ENCODE measurements around the gene LTO1. TPM values are rescaled to one million over a fixed set of nuclear protein-coding genes. Genes with fewer than 3 reads are reported as not detected.

LTO1 gene
- total RNA-seq, 1 donor from 2014 or later: 28.5 TPM

DNA sequence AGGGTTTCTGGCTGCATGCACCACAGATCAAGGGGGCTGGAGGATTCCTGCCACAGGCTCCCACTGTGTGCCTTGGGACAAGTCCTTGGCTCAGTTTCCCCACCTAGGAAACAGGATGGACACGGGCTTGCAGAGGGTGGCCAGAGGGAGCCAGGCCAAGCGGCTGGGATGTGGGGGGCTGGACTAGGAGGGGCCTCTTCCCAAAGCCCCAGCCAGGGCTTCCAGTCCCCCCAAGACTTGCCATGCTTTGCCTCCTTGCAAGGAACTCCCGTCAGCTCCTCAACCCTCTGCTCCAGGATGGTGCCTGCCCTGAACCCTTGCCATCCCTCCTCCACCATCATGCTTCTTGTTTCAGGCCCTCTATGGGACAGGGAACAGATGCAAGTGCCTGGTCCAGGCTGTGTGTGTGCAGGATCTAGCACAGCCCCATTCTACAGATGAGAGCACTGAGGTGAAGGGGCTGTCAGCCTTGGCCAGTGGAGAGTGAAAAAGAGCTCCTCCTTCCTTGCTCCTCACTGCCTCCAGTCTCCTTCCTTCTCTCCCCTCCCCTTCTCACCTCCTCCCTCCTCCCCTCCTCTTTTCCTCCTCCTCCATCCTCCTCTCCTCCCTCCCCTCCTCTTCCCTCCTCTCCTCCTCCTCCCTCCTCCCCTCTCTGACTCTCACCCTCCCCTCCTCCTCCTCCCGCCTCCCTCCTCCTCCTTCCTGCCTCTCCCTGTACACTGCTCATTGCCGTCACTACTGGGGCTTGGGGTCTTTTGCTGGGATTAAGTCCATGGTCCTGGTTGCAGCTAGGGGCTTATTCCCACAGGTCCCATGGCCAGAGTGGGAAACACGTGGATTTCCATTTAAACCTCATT is 42.0 kb upstream of the LTO1 start:
- TF ChIP-seq, protein P1, sequence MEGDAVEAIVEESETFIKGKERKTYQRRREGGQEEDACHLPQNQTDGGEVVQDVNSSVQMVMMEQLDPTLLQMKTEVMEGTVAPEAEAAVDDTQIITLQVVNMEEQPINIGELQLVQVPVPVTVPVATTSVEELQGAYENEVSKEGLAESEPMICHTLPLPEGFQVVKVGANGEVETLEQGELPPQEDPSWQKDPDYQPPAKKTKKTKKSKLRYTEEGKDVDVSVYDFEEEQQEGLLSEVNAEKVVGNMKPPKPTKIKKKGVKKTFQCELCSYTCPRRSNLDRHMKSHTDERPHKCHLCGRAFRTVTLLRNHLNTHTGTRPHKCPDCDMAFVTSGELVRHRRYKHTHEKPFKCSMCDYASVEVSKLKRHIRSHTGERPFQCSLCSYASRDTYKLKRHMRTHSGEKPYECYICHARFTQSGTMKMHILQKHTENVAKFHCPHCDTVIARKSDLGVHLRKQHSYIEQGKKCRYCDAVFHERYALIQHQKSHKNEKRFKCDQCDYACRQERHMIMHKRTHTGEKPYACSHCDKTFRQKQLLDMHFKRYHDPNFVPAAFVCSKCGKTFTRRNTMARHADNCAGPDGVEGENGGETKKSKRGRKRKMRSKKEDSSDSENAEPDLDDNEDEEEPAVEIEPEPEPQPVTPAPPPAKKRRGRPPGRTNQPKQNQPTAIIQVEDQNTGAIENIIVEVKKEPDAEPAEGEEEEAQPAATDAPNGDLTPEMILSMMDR (IDR thresholded peaks at IDR 0.05; ENCODE audit: unreplicated experiment): no peak
- H3K4me1 Mint-ChIP-seq (ENCODE audit: low read depth): no peaks in the 10 kb centered on the region
- no peak overlapping the region for H3K4me3 Mint-ChIP-seq (ENCODE audit: low read depth)
- H3K36me3 Mint-ChIP-seq (ENCODE audit: insufficient read depth): no peaks in the 10 kb centered on the region
- no peak overlapping the region for H3K27ac Mint-ChIP-seq
- DNase-seq (ENCODE audit: low spot score, unreplicated experiment): no peak
- peaks cover 37% of the 10 kb centered on the region for H3K27me3 Mint-ChIP-seq
- H3K9me3 Mint-ChIP-seq (ENCODE audit: low read depth): no peaks in the 10 kb centered on the region

DNA sequence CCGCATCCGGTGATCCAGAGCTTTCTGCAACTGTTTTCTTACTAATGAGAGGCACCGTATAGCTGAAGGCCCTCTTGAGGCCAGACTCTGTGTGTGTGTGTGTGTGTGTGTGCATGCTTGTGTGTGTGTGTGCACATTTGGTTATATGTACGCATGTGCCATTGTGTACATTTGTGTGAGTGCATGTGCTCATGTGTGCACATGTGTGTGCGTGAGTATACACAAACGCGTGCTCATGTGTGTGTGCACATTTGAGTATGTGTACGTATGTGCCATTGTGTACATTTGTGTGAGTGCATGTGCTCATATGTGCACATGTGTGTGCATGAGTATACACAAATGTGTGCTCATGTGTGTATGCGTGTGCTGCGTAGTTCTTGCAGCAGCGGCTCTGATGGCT is 40.9 kb upstream of the LTO1 start:
- TF ChIP-seq, protein P1 (IDR thresholded peaks at IDR 0.05; ENCODE audit: unreplicated experiment): no peak
- DNase-seq (ENCODE audit: low spot score, unreplicated experiment): no peak
- no peaks in the 10 kb centered on the region for H3K36me3 Mint-ChIP-seq (ENCODE audit: insufficient read depth)
- H3K27ac Mint-ChIP-seq: no peak overlapping the region
- no peaks in the 10 kb centered on the region for H3K9me3 Mint-ChIP-seq (ENCODE audit: low read depth)
- H3K4me1 Mint-ChIP-seq (ENCODE audit: low read depth): no peaks in the 10 kb centered on the region
- H3K4me3 Mint-ChIP-seq (ENCODE audit: low read depth): no peak overlapping the region
- H3K27me3 Mint-ChIP-seq: peaks cover 35% of the 10 kb centered on the region

DNA sequence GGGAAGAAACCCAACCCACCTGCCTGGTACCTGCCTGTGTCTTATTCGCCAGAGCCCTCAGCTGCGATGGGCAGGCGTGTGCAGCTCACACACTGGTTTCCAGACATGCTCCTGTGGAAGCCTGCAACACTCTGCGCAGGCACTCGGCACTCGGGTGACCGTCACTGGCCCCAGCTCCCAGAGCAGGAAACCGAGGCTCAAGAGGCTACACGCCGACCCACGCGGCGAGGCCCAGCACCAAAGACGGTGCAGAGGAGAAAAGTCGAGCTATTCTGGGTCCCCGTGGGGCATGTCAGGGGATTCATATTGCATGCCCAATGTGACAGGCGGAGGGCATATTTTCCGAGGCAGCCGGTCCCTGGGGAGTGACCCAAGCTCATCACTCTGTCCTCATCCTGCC is 40.3 kb upstream of the LTO1 start:
- H3K4me1 Mint-ChIP-seq (ENCODE audit: low read depth): no peaks in the 10 kb centered on the region
- H3K9me3 Mint-ChIP-seq (ENCODE audit: low read depth): no peaks in the 10 kb centered on the region
- no peaks in the 10 kb centered on the region for H3K36me3 Mint-ChIP-seq (ENCODE audit: insufficient read depth)
- no peak for DNase-seq (ENCODE audit: low spot score, unreplicated experiment)
- no peak overlapping the region for H3K4me3 Mint-ChIP-seq (ENCODE audit: low read depth)
- TF ChIP-seq, protein P1 (IDR thresholded peaks at IDR 0.05; ENCODE audit: unreplicated experiment): no peak
- H3K27me3 Mint-ChIP-seq: peaks cover 32% of the 10 kb centered on the region
- no peak overlapping the region for H3K27ac Mint-ChIP-seq

DNA sequence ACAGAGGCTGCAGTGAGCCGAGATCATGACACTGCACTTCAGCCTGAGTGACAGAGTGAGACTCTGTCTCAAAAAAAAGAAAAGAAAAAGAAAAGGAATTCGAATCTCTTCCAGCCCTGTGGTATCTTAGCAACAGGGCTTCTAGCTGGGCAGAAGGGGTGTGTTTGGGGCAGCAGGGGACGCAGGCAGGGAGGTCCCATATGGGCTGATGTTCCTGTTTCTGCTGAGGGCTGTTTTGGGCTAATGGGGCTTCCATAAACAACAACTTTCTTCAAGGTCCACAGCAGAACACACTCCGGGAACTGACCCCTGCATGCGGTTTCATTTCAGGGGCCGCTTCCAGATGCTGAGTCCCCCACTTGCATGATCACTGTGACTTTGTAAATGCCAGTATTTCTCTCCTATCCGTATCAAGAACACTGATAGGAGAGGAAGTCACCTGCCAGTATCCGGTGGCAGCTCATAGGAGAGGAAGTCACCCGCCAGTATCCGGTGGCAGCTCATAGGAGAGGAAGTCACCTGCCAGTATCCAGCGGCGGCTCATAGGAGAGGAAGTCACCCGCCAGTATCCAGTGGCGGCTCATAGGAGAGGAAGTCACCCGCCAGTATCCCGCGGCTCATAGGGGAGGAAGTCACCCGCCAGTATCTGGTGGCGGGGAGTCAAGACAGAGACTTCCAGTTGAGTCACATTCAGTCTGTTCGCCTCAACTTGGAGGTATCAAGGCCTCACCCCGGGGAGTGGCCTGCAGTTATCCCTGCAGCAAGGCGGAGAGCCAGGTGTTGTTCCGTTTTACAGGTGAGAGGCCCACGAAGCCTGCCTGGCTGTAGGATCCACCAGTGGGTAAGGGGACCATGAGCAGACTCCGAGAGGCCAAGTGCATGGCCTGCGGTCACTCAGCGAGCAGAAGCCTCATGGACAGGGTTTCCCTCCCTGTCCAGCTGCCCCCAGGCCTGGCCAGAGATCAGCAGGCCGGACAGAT is 37.0 kb upstream of the LTO1 start:
- no peak for DNase-seq (ENCODE audit: low spot score, unreplicated experiment)
- TF ChIP-seq, protein P1 (IDR thresholded peaks at IDR 0.05; ENCODE audit: unreplicated experiment): no peak

DNA sequence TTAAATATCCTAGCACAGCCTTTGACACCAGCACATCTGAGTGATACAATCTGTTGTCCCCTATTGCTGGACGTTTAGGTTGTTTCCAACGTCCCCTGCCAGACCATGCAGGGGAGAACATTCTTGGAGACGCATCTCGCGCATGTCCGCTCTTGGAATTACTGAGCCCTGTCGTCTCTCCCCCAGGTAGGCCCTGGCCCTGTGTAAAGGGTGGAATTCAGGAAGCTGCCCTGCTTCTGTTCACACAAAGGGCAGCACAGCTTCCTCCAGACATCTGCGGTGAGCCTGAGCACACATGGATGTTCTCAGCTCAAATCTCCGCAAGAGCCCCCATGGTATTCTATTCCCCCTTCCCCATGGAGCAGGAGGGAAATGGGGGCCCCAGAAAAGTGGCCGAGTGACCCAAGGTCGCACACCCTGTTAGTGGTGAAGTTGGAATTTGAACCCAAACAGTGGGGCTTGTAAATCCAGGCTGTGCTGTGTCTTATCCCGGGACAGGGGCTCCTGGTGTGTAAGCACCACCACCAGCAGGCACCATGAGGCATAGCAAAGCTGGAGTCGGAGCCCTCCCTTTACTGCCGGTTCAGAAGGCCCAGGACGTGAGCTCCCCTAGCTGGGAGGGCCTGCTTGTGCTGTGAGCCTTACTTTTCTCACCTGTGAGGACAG is 33.7 kb upstream of the LTO1 start:
- peaks cover 48% of the 10 kb centered on the region for H3K27me3 Mint-ChIP-seq
- TF ChIP-seq, protein P1 (IDR thresholded peaks at IDR 0.05; ENCODE audit: unreplicated experiment): no peak
- H3K27ac Mint-ChIP-seq: no peak overlapping the region
- no peak for DNase-seq (ENCODE audit: low spot score, unreplicated experiment)
- H3K4me1 Mint-ChIP-seq (ENCODE audit: low read depth): peaks cover 4% of the 10 kb centered on the region
- no peak overlapping the region for H3K4me3 Mint-ChIP-seq (ENCODE audit: low read depth)
- H3K36me3 Mint-ChIP-seq (ENCODE audit: insufficient read depth): no peaks in the 10 kb centered on the region
- H3K9me3 Mint-ChIP-seq (ENCODE audit: low read depth): no peaks in the 10 kb centered on the region

More for the DNA sequence above, 37.0 kb upstream of the LTO1 start:
- Mint-ChIP-seq H3K27me3 (peaks cover 27% of the 10 kb centered on the region), H3K9me3 (ENCODE audit: low read depth) (no peaks in the 10 kb centered on the region), H3K4me1 (ENCODE audit: low read depth) (peaks cover 2% of the 10 kb centered on the region), H3K4me3 (ENCODE audit: low read depth) (no peak overlapping the region), H3K36me3 (ENCODE audit: insufficient read depth) (no peaks in the 10 kb centered on the region), H3K27ac (no peak overlapping the region)

All from progenitor cell of endocrine pancreas (in vitro differentiated cells).